Left renal pelvis (tissue), 4 donors: Measurements from ENCODE around the gene SNAI1. TPM values are rescaled to one million over a fixed set of nuclear protein-coding genes. Genes with fewer than 3 reads are reported as not detected.
A peak's percentile ranks its signal among the peaks of the same experiment; 100 is the strongest.
"Not testable (repeated sequence)": the region's sequence is repeated elsewhere in the genome, so short reads cannot be mapped to it uniquely, and the experiment has no call there.

Source experiments
- DNase-seq, 4 donors: peaks; one replicate each; pipeline ENCODE4 v3.0.0-alpha.2; 2013; ENCODE audit warnings: low read depth in 4 of 4, low spot score in 3 of 4
- polyA plus RNA-seq, 4 donors: library from polyadenylated mRNA; unstranded; fragments of 120-200 nt; gene quantifications; one replicate each; pipeline ENCODE4 v1.2.1, GENCODE V29; 2013; ENCODE audit not compliant: insufficient read length in 4 of 4

Gene SNAI1
- polyA plus RNA-seq, 4 donors, result 3.0 to 13.5 (median 8.9) TPM

- DNase-seq, result no peak
Observed at GRCh38 chr20:49985617-49986016, 2.8 kb downstream of the SNAI1 start.

DNA sequence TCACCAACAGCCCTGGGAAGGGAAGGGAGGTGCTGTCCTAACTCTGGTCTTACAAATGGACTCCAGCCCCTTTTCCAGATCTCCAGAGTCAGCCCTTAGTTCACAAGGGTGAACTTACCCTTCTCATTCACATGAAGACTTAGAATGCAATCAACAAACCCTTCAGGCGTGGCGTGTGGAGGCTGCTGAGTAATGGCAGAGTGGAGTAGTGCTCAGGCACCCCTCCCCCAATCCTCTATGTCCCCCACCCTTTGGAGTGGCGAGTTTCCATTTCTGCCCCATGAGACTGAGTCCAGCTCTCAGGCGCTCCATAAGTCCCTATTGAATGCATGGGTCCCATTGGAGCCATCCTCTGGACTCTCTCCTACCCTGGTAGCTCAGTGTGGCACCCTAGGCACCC lies 3.3 kb downstream of the SNAI1 start:
- DNase-seq, result no peak

- DNase-seq, result no peak
Observed at GRCh38 chr20:49987015-49987867, 4.5 kb downstream of the SNAI1 start.

DNA sequence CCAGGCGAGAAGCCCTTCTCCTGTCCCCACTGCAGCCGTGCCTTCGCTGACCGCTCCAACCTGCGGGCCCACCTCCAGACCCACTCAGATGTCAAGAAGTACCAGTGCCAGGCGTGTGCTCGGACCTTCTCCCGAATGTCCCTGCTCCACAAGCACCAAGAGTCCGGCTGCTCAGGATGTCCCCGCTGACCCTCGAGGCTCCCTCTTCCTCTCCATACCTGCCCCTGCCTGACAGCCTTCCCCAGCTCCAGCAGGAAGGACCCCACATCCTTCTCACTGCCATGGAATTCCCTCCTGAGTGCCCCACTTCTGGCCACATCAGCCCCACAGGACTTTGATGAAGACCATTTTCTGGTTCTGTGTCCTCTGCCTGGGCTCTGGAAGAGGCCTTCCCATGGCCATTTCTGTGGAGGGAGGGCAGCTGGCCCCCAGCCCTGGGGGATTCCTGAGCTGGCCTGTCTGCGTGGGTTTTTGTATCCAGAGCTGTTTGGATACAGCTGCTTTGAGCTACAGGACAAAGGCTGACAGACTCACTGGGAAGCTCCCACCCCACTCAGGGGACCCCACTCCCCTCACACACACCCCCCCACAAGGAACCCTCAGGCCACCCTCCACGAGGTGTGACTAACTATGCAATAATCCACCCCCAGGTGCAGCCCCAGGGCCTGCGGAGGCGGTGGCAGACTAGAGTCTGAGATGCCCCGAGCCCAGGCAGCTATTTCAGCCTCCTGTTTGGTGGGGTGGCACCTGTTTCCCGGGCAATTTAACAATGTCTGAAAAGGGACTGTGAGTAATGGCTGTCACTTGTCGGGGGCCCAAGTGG lies 5.3 kb downstream of the SNAI1 start:
- no peak for DNase-seq

DNA sequence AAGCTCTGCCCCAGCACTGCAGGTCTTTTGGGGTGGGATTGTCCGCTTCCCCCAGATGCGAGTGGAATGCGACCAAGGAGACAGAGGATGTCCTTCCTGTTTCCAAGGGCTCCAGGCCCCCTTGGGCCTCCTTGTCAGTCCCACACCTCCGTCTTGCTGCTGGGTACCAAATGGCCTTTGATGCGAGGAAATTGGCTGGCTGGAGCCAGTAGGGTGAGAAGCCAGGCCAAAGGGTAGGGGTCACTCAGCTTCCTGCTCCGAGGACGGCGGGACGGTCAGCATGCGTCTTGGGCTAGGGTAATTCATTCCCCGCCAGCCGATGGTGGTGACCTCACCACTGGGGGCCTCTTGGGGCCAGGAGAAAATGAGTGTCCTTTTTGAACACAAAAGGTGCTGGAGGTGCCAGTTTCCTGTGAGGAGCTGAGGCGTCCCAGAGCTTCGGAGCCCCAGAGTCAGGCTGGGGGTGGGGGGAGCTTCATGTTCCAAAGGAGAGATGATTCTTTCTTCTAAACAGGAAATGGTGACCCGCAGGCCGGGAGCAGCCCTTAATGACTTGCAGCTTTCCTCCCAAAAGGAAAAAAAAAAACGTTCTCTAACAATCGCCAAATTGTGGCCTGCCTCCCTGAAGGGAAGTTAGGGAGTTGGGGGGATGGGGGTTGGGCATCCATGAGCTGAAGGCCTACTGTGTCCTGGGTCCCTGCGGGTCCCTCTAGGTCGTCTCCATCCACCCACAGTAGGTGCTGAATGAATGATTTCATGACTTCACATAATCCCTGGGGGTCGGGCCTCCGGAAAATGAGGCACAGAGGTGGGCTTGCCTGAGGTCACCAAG lies 6.7 kb downstream of the SNAI1 start:
- peak in 2 of 4 donors; percentile 44 for DNase-seq

DNA sequence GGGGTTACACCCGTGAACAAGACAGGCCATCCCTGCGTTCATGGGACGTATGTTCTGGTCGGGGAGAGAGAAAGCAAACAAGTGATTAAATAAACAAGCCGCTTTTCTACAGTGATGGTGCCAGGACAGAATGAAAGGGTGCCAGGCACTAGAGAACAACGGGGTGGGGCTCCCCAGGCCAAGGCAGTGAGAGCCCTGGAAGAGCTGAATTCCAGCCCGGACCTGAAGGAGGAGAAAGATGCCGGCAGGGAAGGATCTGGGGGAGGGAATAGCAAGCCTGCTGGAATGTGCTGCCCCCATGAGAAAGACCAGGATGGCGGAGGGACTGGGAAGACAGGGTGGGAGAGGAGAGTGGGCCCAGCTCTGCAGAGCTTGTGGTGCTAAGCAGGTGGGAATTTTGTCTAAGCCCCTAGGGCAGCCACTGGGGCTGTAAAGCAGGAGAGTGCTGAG lies 7.5 kb downstream of the SNAI1 start:
- DNase-seq, result no peak

- DNase-seq, result no peak
Observed at GRCh38 chr20:49993301-49993751, 10.5 kb downstream of the SNAI1 start.

- DNase-seq, result no peak
Observed at GRCh38 chr20:49995586-49995985, 12.8 kb downstream of the SNAI1 start.

DNA sequence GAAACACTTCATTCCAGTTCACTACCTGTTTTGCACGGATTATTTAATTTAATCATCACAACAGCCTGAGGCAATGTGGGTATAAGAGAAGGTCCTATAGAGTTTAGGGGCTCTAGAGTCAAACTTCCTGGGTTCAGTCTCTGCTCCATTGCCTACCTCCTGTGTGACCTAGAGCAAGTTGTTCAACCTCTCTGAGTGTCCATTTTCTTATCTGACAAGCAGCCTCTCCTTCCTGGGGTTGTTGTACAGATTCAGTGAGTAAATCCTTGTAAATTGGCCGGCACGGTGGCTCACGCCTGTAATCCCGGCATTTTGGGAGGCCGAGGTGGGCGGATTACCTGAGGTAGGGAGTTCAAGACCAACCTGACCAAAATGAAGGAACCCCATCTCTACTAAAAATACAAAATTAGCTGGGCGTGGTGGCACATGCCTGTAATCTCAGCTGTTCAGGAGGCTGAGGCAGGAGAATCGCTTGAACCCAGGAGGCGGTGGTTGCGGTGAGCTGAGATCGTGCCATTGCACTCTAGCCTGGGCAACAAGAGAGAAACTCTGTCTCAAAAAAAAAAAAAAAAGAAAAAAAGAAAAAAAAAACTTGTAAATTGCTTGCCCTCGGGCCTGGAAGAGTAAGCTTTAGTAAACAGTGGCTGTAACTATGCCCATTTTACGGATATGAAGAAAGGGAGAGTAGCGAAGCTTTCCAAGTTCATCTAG lies 15.9 kb downstream of the SNAI1 start:
- DNase-seq, result not testable (repeated sequence)

DNA sequence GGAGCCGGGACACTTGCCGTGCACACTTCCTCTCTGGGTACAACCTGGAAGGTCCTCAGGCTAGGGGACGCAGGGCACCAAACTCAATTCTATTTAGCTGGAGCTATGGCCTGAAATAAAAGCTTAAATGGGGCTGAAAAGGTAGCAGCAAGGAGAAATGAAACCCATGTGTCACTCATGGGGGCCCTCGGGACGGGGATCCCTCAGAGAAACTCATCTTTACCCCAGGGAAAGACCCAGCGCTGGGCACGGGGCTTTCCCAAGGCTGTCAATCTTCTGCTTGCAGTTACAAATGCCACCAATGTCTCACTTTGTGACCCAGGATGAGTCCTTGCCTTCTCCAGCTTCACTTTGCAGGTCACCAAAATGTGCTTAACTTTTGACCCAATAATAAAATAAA lies 16.5 kb downstream of the SNAI1 start:
- no peak for DNase-seq

GRCh38 chr20:50000548-50001222 lies 17.9 kb downstream of the SNAI1 start:
- DNase-seq, result not testable (repeated sequence)

DNA sequence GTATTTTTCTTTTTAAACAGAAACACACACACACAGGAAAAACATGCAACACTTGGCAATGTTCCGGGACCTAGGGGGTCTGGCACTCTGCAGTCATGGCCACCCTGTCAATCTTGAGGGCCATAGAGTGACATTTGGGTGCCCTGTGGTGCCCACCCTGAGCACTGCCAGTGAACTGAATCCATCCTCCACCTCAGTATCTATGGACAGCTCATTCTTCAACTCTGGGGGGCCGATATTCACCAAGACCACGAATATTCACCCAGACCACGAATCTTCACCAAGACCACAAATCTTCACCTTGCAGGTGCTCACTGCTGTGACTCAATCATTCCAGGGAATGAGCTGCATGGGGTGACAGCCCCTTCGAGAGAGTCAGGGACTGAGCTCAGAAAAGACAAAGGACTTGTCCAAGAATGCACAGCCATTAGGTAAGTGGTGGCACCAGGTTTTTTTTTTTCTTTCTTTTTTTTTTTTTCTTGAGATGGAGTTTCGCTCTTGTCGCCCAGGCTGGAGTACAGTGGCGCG lies 19.1 kb downstream of the SNAI1 start:
- DNase-seq, result no peak

DNA sequence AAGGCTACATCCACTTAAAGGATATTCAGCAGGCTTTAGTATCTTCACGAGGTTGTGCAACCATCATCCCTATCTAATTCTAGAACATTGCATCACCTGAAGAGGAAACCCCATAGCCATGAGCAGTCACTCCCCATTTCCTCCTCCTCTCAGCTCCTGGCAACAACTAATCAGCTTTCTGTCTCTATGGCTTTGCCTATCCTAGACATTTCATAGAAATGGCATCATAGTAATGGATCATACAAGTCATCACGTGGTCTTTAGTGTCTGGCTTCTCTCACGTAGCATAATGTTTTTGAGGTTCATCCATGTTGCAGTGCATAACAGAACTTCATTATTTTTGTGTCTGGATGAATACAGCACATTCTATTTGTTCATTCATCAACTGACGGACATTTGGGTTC lies 20.5 kb downstream of the SNAI1 start:
- no peak for DNase-seq

- no peak for DNase-seq
Observed at GRCh38 chr20:50004229-50004628, 21.4 kb downstream of the SNAI1 start.

GRCh38 chr20:50005471-50005981 lies 22.7 kb downstream of the SNAI1 start:
- DNase-seq, result no peak

DNA sequence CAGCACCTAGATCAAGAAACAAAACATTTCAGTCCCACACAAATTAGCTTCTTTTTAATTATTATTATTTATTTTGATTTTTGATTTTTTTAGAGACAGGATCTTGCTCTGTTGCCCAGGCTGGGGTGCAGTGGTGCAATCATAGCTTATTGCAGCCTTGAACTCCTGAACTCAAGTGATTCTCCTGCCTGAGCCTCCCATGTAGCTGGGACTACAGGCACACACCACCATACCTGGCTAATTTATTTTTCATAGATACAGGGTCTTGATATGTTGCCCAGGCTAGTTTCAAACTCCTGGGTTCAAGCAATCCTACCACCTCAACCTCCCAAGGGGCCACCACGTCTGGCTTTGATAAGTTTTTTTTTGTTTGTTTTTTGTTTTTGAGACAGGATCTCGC lies 24.6 kb downstream of the SNAI1 start:
- no peak for DNase-seq

GRCh38 chr20:50008007-50008406 lies 25.2 kb downstream of the SNAI1 start:
- no peak for DNase-seq

- DNase-seq, result no peak
Observed at GRCh38 chr20:50009521-50010454, 27.0 kb downstream of the SNAI1 start.
